Astrocyte (in vitro differentiated cells and primary cell): ENCODE results near the gene PDZK1. TPM values are rescaled to one million over a fixed set of nuclear protein-coding genes. Genes with fewer than 3 reads are reported as not detected.

Experiments
- DNase-seq: peaks from one replicate; pipeline ENCODE4 v3.0.0-alpha.2; 2010; ENCODE audit warnings: low read depth
- FAIRE-seq: peaks from 2 replicates; lab custom pipeline; 2011; peaks lifted over from hg19 to GRCh38; lab: Jason Lieb, UNC
- H2AFZ ChIP-seq: 2 replicates; pipeline ENCODE4 v1.6.0; 2012; ENCODE audit warnings: low read depth, low read length, inconsistent platforms
- H3K27ac ChIP-seq: 2 replicates; pipeline ENCODE4 v1.5.1; 2011; ENCODE audit warnings: low read depth, low read length, inconsistent platforms
- H3K27me3 ChIP-seq: 2 replicates; pipeline ENCODE4 v1.6.0; 2011; ENCODE audit warnings: low read length, inconsistent platforms; ENCODE audit not compliant: insufficient read depth
- H3K36me3 ChIP-seq: 2 replicates; pipeline ENCODE4 v1.5.1; 2011; ENCODE audit warnings: low read length, inconsistent platforms; ENCODE audit not compliant: insufficient read depth
- H3K4me1 ChIP-seq: 2 replicates; pipeline ENCODE4 v1.5.1; 2011; ENCODE audit warnings: low read length, inconsistent platforms; ENCODE audit not compliant: insufficient read depth
- H3K4me2 ChIP-seq: 2 replicates; pipeline ENCODE4 v1.6.0; 2012; ENCODE audit warnings: low read length, inconsistent platforms
- H3K4me3 ChIP-seq: 2 replicates; pipeline ENCODE4 v1.5.1; 2011; ENCODE audit warnings: low read depth, mild to moderate bottlenecking, low read length, inconsistent platforms; ENCODE audit not compliant: insufficient read depth
- H3K79me2 ChIP-seq: 2 replicates; pipeline ENCODE4 v1.6.0; 2012; ENCODE audit warnings: mild to moderate bottlenecking, low read length, inconsistent platforms; ENCODE audit not compliant: insufficient read depth
- H3K9ac ChIP-seq: 2 replicates; pipeline ENCODE4 v1.6.0; 2012; ENCODE audit warnings: mild to moderate bottlenecking, low read length, inconsistent platforms
- H3K9me3 ChIP-seq: 2 replicates; pipeline ENCODE4 v1.5.1; 2012; ENCODE audit warnings: low read depth, mild to moderate bottlenecking, low read length, inconsistent platforms; ENCODE audit not compliant: insufficient read depth
- H4K20me1 ChIP-seq: 2 replicates; pipeline ENCODE4 v1.6.0; 2012; ENCODE audit warnings: low read length, inconsistent platforms; ENCODE audit not compliant: insufficient read depth
- H3K27ac Mint-ChIP-seq: one replicate; pipeline ENCODE4 v1.8.0; 2021; ENCODE audit warnings: mild to moderate bottlenecking, mixed read lengths; ENCODE audit not compliant: unreplicated experiment
- H3K27me3 Mint-ChIP-seq: one replicate; pipeline ENCODE4 v1.8.0; 2021; ENCODE audit warnings: low read depth, mixed read lengths; ENCODE audit not compliant: unreplicated experiment
- H3K36me3 Mint-ChIP-seq: one replicate; pipeline ENCODE4 v1.8.0; 2021; ENCODE audit warnings: low read depth, mixed read lengths; ENCODE audit not compliant: unreplicated experiment
- H3K4me1 Mint-ChIP-seq: one replicate; pipeline ENCODE4 v1.8.0; 2021; ENCODE audit warnings: low read depth, mixed read lengths; ENCODE audit not compliant: unreplicated experiment
- H3K4me3 Mint-ChIP-seq: one replicate; pipeline ENCODE4 v1.8.0; 2021; ENCODE audit warnings: mild to moderate bottlenecking, moderate library complexity, mixed read lengths; ENCODE audit not compliant: unreplicated experiment
- H3K9me3 Mint-ChIP-seq: one replicate; pipeline ENCODE4 v1.8.0; 2021; ENCODE audit warnings: mild to moderate bottlenecking, mixed read lengths; ENCODE audit not compliant: unreplicated experiment
- EZH2 ChIP-seq: IDR thresholded peaks from 2 replicates; pipeline ENCODE4 v1.6.1; 2012; ENCODE audit warnings: mild to moderate bottlenecking, low read length, inconsistent platforms; ENCODE audit not compliant: insufficient read depth
- total RNA-seq: library from RNA; stranded (reverse); gene quantifications from 2 replicates; pipeline ENCODE4 v1.2.1, GENCODE V29; 2021
- TF ChIP-seq, protein P1 (sequence below): IDR thresholded peaks from 2 replicates; pipeline ENCODE4 v1.5.1; 2011; ENCODE audit warnings: low read depth, mild to moderate bottlenecking, inconsistent platforms, low read length, moderate library complexity; ENCODE audit not compliant: insufficient read depth

PDZK1 gene
- total RNA-seq, 1 donor from 2014 or later = 0.68 TPM

DNA sequence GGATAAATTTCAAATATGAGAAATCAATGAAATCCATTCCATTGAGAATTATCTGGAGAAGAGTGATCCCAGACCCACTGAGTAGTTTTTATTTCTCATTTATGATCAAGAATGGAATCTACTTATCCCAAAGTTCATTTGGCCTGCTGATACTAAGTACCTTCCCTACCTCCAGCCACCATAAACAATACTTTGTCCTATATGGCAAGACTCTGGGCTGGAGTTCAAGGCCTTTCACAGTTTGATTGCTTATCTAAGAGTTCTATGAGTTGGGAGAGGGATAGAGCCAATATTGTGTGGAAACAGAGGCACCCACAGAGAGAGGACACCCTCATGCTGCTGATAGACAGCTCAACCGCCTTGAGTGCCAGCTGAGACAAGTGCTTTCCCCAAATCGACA lies 5.1 kb downstream of the PDZK1 start:
- no peak for FAIRE-seq
- Histone ChIP-seq H3K4me1 (no peaks in the 10 kb centered on the region), H3K9ac (no peak overlapping the region), H3K4me3 (no peak overlapping the region), H3K27me3 (no peaks in the 10 kb centered on the region), H2AFZ (no peak overlapping the region), H3K9me3 (no peaks in the 10 kb centered on the region), H3K4me2 (no peak overlapping the region), H3K36me3 (no peaks in the 10 kb centered on the region), H3K79me2 (no peaks in the 10 kb centered on the region), H3K27ac (no peak overlapping the region), H4K20me1 (no peaks in the 10 kb centered on the region)
- Mint-ChIP-seq H3K9me3 (no peaks in the 10 kb centered on the region), H3K36me3 (no peaks in the 10 kb centered on the region), H3K4me1 (peaks cover 16% of the 10 kb centered on the region), H3K4me3 (no peak overlapping the region), H3K27ac (no peak overlapping the region), H3K27me3 (peaks cover 10% of the 10 kb centered on the region)
- no peak for TF ChIP-seq EZH2
- no peak for DNase-seq

DNA sequence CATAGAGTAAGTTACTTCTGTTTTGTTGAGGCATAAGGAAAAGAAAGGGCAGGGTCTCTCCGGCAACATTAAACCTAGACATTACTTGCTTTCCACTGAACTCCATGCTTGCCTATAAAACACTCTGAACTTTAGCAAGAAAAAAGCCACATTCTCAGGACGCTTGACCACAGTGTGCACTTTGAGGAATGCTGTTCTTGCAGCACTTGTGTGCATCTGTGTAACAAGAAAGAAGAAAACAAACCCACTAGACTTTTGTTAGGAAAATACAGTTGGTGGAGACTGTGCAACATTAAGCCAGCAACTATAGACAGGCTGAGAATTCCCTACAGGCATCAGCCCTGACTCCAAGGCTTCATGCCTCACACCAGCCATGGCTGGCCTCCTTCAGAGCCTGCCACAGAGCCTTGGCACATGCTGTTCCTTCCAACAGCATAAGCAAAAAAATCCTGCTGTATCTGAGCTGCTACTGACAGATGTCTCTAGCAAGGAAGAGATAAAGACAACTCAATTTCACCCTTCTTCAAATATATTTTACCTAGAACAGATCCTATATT lies 5.8 kb downstream of the PDZK1 start:
- Histone ChIP-seq H3K4me3 (no peak overlapping the region), H4K20me1 (no peaks in the 10 kb centered on the region), H2AFZ (no peak overlapping the region), H3K4me2 (no peak overlapping the region), H3K27ac (no peak overlapping the region), H3K27me3 (no peaks in the 10 kb centered on the region), H3K36me3 (no peaks in the 10 kb centered on the region), H3K79me2 (no peaks in the 10 kb centered on the region), H3K9ac (no peak overlapping the region), H3K9me3 (no peaks in the 10 kb centered on the region), H3K4me1 (no peaks in the 10 kb centered on the region)
- Mint-ChIP-seq H3K36me3 (no peaks in the 10 kb centered on the region), H3K4me1 (peaks cover 11% of the 10 kb centered on the region), H3K9me3 (no peaks in the 10 kb centered on the region), H3K27me3 (peaks cover 10% of the 10 kb centered on the region), H3K4me3 (no peak overlapping the region), H3K27ac (no peak overlapping the region)
- FAIRE-seq (no peak), DNase-seq (no peak)
- TF ChIP-seq, protein P1, sequence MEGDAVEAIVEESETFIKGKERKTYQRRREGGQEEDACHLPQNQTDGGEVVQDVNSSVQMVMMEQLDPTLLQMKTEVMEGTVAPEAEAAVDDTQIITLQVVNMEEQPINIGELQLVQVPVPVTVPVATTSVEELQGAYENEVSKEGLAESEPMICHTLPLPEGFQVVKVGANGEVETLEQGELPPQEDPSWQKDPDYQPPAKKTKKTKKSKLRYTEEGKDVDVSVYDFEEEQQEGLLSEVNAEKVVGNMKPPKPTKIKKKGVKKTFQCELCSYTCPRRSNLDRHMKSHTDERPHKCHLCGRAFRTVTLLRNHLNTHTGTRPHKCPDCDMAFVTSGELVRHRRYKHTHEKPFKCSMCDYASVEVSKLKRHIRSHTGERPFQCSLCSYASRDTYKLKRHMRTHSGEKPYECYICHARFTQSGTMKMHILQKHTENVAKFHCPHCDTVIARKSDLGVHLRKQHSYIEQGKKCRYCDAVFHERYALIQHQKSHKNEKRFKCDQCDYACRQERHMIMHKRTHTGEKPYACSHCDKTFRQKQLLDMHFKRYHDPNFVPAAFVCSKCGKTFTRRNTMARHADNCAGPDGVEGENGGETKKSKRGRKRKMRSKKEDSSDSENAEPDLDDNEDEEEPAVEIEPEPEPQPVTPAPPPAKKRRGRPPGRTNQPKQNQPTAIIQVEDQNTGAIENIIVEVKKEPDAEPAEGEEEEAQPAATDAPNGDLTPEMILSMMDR = no peak
- no peak for TF ChIP-seq EZH2

GRCh38 chr1:145696630-145696960 lies 10.6 kb downstream of the PDZK1 start:
- no peak for TF ChIP-seq EZH2
- TF ChIP-seq, protein P1 = no peak
- no peak overlapping the region for H2AFZ ChIP-seq
- no peaks in the 10 kb centered on the region for H3K79me2 ChIP-seq
- no peaks in the 10 kb centered on the region for H3K36me3 ChIP-seq
- no peak overlapping the region for H3K27ac Mint-ChIP-seq
- H3K4me1 ChIP-seq = peaks cover under 1% of the 10 kb centered on the region
- FAIRE-seq (no peak), DNase-seq (no peak)
- H4K20me1 ChIP-seq = no peaks in the 10 kb centered on the region
- H3K27me3 Mint-ChIP-seq = peaks cover 19% of the 10 kb centered on the region
- H3K4me2 ChIP-seq = no peak overlapping the region
- no peaks in the 10 kb centered on the region for H3K27me3 ChIP-seq
- H3K4me1 Mint-ChIP-seq = peaks cover 6% of the 10 kb centered on the region
- no peaks in the 10 kb centered on the region for H3K9me3 ChIP-seq
- no peak overlapping the region for H3K9ac ChIP-seq
- H3K4me3 Mint-ChIP-seq = no peak overlapping the region
- H3K4me3 ChIP-seq = no peak overlapping the region
- H3K9me3 Mint-ChIP-seq = no peaks in the 10 kb centered on the region
- H3K27ac ChIP-seq = no peak overlapping the region
- peaks cover 2% of the 10 kb centered on the region for H3K36me3 Mint-ChIP-seq
